Measurements from ENCODE around the gene XPOT.
"Not testable (repeated sequence)": the region's sequence is repeated elsewhere in the genome, so short reads cannot be mapped to it uniquely, and the experiment has no call there.

XPOT gene

DNA sequence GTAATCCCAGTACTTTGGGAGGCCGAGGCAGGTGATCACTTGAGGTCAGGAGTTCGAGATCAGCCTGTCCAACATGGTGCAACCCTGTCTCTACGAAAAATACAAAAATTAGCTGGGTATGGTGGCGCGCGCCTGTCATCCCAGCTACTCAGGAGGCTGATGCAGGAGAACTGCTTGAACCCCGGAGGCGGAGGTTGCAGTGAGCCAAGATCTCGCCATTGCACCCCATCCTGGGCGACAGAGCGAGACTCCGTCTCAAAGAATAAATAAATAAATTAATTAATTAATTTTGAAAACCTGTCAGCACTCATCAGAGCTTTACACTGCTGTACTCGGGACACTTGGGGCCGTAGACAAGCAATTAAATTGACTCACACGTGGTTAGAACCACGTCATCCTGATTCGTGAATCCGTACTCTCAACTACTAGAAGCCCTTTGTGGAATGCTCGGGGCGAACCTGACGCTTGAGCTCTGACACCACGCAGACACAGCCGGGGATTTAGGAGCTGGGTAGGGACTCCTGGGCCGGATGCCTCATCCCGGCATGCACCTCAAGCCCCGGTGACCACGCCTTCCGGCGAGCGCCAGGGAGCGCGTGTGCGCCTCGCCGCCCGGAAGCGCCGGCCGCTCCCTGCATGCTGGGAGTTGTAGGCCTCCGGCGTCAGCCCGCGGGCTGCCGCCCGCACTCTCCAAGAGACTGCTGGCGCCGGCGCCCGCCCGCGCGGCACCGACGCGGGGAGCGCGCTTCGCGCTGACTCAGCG is at the start of gene XPOT:
Gene XPOT (plus strand): TSS at position 686 of the 763 bp plus-strand sequence. CDS start 5,644 bp downstream, outside the sequence.
- DNase-seq: peak; percentile 93

- DNase-seq: not testable (repeated sequence)
These were observed 48.0 kb upstream of the XPOT start for GRCh38 chr12:64356209-64356608.

DNA sequence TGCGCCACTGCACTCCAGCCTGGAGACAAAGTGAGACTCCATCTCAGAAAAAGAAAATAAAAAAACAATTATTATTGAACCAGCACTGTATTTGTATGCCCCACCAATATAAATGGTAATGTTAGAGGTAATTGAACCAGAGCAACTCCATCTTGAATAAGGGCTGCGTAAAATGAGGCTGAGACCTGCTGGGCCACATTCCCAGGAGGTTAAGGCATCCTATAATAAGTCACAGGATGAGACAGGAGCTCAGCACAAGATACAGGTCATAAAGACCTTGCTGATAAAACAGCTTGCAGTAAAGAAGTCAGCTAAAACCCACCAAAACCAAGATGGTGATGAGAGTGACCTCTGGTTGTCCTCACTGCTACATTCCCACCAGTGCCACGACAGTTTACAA is 43.0 kb upstream of the XPOT start:
- DNase-seq: not testable (repeated sequence)

- DNase-seq: no peak
These were observed 41.4 kb upstream of the XPOT start for GRCh38 chr12:64362721-64363305.

DNA sequence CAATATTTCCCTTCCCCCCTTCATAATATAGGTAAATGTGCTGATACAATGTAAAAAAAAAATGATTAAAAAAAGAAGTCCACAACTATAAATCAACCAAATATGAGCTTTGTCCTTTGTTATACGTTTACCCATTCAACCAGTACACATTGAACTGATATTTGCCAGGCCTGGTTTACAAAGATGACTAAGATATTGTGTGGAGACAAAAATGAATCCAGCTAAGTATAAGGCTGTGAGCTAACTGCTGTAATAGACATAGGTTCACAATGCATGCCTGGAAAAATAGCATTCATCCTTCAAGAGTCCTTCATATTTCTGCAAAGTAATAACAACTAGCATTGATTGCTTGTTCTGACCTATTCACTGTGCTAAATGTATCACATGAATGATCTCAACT is 20.5 kb upstream of the XPOT start:
- no peak for DNase-seq

DNA sequence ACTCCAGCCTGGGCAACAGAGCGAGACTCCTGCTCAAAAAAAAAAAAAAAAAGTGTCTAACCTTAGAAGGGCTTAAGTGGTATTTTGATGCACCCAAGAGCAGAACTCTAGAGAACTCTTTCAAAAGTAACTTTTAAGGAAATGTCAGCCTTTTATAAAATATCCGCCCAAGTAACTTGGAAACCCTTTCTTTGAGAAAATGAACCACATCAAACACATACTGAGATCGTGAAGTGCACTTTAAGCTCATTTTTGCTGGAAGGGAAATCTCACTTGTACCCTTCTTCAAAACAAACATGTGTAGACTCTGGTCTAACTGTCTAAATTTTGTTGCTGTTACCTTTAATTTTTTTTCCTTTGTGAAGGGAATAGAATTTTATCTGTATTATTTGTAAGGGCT is 19.2 kb upstream of the XPOT start:
- no peak for DNase-seq

- no peak for DNase-seq
These were observed 18.7 kb upstream of the XPOT start for GRCh38 chr12:64385468-64385867.

GRCh38 chr12:64387197-64387816 is 16.9 kb upstream of the XPOT start:
- DNase-seq: no peak

DNA sequence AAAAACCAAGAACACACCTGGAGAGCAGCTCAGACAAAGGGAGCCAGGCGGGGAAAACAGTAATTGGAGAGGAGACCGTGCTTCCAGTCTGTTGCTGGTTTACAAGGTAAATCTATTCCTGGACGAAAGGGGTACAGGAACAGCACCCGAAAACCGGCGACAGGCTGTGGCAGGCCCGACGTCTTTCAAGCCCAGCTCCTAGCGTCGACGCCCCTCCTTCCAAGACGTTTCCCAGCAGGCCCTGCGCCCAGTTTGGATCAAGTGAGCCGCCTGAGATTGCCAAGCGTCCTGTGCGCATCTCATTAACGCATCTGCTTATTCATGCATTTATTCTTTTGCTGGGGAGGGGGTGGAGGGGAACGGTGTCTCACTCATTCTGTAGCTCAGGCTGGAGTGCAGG is 15.0 kb upstream of the XPOT start:
- DNase-seq: no peak

GRCh38 chr12:64390275-64390851 is 13.8 kb upstream of the XPOT start, which contains the start of gene C12orf56:
Gene C12orf56 (minus strand): TSS chr12:64390758. CDS start chr12:64390565, 193 bp downstream.
- no peak for DNase-seq

DNA sequence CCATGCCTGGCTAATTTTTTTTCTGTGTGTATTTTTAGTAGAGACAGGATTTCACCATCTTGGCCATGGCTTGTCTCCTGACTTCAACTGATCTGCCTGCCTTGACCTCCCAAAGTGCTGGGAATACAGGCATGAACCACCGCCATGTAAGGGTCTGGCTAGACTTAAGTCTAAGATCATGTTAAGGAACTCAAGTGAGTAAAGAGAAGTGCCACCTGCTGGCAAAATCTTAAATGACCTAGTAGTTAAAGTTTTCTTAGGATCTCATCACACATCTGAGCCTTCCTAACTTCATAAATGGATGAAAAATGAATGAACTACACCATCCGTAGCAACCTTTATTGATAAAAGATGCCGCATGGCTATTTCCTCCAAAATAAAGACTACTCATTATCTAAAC is 12.0 kb upstream of the XPOT start:
- no peak for DNase-seq

GRCh38 chr12:64395739-64396138 is 8.5 kb upstream of the XPOT start:
- DNase-seq: no peak

DNA sequence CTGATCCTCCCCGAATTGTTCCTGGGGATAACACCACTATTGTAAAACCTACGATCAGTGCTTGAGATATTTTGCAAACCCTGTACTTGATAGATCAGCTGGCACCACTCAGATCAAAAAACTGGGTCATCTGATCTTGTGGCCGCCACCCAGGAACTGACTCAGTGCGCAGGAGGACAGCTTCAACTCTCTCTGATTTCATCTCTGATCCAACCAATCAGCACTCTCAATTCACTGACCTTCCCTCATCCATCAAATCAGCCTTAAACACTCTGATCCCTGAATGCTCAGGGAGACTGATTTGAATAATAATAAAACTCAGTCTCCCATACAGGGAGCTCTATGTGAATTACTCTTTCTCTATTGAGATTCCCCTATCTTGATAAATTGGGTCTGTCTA is 4.2 kb upstream of the XPOT start:
- DNase-seq: no peak

GRCh38 chr12:64402181-64402580 is 2.0 kb upstream of the XPOT start:
- DNase-seq: no peak

DNA sequence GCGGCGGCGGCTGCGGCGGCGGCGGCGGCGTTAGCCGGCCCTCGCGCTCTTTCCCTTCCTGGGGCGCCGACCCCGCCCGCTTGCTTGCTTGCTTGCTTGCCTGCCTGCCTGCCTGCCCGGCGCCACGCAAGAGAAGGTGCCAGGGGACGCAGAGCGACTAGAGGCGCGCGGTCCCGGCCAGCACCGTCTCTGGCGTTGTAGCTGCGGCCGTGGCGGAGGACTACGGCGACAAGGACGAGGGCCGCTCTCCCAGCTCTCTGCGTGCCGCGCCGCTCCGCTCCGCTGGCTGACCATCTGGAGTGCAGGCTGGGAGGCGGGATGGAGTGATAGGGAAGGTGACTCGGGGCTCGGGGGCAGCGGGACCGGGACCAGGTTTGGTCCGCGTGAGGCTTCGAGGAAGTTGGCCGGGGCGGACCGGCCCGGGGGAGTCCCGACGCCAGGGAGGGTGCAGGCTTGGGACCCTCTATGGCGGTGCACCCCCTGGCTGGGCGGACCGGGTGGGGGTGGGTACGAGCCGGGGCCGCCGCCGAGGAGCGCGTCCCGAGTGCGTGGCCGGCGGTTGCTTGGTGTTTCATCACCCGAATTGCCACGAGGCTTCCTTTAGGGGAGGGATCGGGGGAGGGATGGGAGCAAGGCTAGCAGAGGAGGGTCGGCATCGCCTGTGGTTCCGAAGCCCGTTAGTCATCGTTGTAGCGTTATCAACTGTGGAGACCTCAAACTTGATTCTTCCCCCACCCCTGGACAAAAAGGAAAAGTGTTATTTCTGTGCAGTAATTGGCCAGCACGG is 471 bp downstream of the XPOT start:
- DNase-seq: peak; percentile 78

DNA sequence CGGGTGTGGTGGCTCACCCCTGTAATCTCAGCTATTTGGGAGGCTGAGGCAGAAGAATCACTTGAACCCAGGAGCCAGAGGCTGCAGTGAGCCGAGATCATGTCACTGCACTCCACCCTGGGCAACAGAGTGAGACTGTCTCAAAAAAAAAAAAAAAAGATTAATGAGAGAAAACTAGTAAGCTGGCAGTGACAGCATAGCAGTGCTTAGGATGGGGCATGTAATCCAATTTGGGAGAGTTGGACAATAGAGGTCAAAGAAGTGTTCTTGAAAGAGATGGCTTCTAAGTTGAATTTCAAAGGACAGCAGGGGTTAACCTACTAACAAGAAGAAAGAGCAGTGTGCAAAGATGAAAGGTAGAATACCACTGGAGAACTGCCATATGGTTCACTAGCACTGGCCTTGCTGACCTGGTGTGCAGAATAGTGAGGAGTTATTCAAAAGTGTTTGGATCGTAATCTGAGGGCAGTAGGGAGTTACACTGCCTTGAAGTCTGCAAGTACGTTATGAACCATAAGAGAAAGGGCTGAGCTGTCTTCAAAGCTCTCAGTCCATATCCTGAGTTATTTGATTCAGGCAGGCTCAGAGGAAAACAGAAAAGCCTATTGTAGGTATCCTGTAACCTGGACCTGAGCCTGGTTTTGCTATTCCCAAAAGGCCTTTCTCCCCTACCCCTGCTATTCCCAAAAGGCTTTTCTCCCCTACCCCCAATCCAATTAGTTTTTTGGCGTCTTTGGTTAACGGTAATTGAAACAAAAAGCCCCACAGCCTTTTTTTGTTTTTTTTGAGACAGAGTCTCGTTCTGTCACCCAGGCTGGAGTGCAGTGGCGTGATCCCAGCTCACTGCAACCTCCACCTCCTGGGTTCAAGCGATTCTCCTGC is 3.4 kb downstream of the XPOT start:
- DNase-seq: no peak

DNA sequence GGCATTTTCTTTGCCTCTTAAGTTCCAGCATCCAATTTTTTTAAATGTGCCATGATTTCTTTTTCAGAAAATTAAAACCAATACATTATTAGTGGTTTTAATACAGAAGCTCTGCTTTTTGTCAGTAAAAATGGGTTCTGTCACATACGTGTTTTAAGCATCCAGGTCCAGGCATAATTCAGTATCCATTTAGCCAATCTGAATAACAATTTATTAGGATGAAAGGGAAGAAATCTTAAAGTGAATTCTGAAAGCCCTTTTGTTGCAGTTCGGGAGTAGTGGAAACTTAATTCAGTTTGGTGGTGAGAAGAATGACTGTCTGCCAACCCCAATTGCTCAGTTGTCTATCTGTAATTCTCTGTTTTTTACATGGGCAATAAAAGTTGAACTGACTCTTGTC is 7.2 kb downstream of the XPOT start:
- DNase-seq: no peak

GRCh38 chr12:64412459-64412858 is 8.3 kb downstream of the XPOT start:
- DNase-seq: no peak

GRCh38 chr12:64413884-64414283 is 9.7 kb downstream of the XPOT start:
- no peak for DNase-seq

- DNase-seq: no peak
These were observed 14.0 kb downstream of the XPOT start for GRCh38 chr12:64418209-64418608.

- no peak for DNase-seq
These were observed 15.5 kb downstream of the XPOT start for GRCh38 chr12:64419696-64420095.

DNA sequence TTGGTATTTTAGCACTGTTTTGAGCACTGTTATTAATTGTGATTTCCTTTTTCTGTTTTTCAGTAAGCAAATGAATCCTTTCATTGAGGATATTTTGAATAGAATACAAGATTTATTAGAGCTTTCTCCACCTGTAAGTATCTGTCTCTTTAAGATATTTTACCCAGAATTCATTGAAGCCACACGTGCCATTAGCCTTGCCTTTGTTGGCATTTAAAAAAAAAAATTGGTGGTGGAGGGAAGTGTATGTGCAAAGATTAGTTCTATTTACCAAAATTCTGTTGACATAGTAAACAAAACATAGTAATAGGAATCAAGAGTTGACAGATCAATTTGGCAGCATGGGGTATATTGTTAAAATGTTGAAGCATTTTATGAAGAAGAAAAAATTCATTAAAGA is 23.8 kb downstream of the XPOT start:
- no peak for DNase-seq

Measured in activated CD8-positive, alpha-beta memory T cell treated with anti-CD3 and anti-CD28 coated beads, Interleukin-2, amount 50 U/mL, for 4 hours (primary cell).